Left renal pelvis (tissue), 4 donors: ENCODE data around the gene IL36A. TPM values are rescaled to one million over a fixed set of nuclear protein-coding genes. Genes with fewer than 3 reads are reported as not detected.

Experiments used
- DNase-seq, 4 donors: peaks; one replicate each; pipeline ENCODE4 v3.0.0-alpha.2; 2013; ENCODE audit warnings: low read depth in 4 of 4, low spot score in 3 of 4
- polyA plus RNA-seq, 4 donors: library from polyadenylated mRNA; unstranded; fragments of 120-200 nt; gene quantifications; one replicate each; pipeline ENCODE4 v1.2.1, GENCODE V29; 2013; ENCODE audit not compliant: insufficient read length in 4 of 4

The IL36A gene
- polyA plus RNA-seq, 4 donors = not detected

GRCh38 chr2:113041871-113042270 lies 36.6 kb downstream of the IL36A start:
- no peak for DNase-seq

GRCh38 chr2:113046465-113046864 lies 41.2 kb downstream of the IL36A start:
- DNase-seq = no peak

- no peak for DNase-seq
Observed at GRCh38 chr2:113050921-113051895, 45.9 kb downstream of the IL36A start.

- DNase-seq = no peak
Observed at GRCh38 chr2:113052396-113052917, 47.2 kb downstream of the IL36A start, which contains the start of gene IL36B. Gene IL36B, minus strand, starts transcription at chr2:113052867.

- DNase-seq = no peak
Observed at GRCh38 chr2:113053666-113054065, 48.4 kb downstream of the IL36A start.

- no peak for DNase-seq
Observed at GRCh38 chr2:113054066-113054465, 48.8 kb downstream of the IL36A start.

- no peak for DNase-seq
Observed at GRCh38 chr2:113056521-113056920, 51.3 kb downstream of the IL36A start.

- no peak for DNase-seq
Observed at GRCh38 chr2:113057117-113057516, 51.9 kb downstream of the IL36A start.

Other genes with a start within 250 kb of the IL36A start
- 10 to 100 TPM; 13.4 to 18.8 (median 16.2) TPM for gene CKAP2L, start 240.8 kb upstream of the IL36A start, polyA plus RNA-seq
- under 1 TPM; 0.10 to 0.61 (median 0.19) TPM for gene IL1A, start 221.0 kb upstream of the IL36A start, polyA plus RNA-seq
- gene IL1B, start 168.7 kb upstream of the IL36A start, polyA plus RNA-seq = 10 to 100 TPM in 1 of 4 donors, under 1 TPM in 3; 0.56 to 19.0 (median 0.83) TPM
- gene IL37, start 94.3 kb upstream of the IL36A start, polyA plus RNA-seq = not detected
- gene IL36G, start 27.5 kb upstream of the IL36A start, polyA plus RNA-seq = under 1 TPM in 2 of 4 donors, not detected in 2; 0.35 to 0.39 TPM
- not detected for gene IL36B, start 47.4 kb downstream of the IL36A start, polyA plus RNA-seq
- gene IL36RN, start 53.7 kb downstream of the IL36A start, polyA plus RNA-seq = not detected
- gene IL1F10, start 62.5 kb downstream of the IL36A start, polyA plus RNA-seq = not detected
- gene IL1RN, start 122.1 kb downstream of the IL36A start, polyA plus RNA-seq = 1 to 10 TPM; 1.4 to 8.7 (median 5.1) TPM
- gene PSD4, start 168.5 kb downstream of the IL36A start, polyA plus RNA-seq = 10 to 100 TPM in 2 of 4 donors, 1 to 10 TPM in 2; 1.9 to 15.9 (median 9.3) TPM